HL-60 (cell line): ENCODE results near the gene TTLL3.
A peak's percentile ranks its signal among the peaks of the same experiment; 100 is the strongest.

ENCODE experiments used
- GABPA ChIP-seq: IDR thresholded peaks from 2 replicates; pipeline ENCODE4 v1.6.1; 2012; ENCODE audit warnings: low read depth
- POLR2AphosphoS5 ChIP-seq: IDR thresholded peaks from 2 replicates; pipeline ENCODE4 v1.6.1; 2012; ENCODE audit warnings: low read depth
- TF ChIP-seq, protein P1 (sequence below): IDR thresholded peaks from one replicate; pipeline ENCODE4 v1.5.1; 2011; ENCODE audit warnings: low read length, control low read depth, inconsistent platforms; ENCODE audit not compliant: insufficient read depth
- TF ChIP-seq, protein P2 (sequence below): IDR thresholded peaks from 2 replicates; pipeline ENCODE4 v1.6.1; 2012; ENCODE audit warnings: low read depth; ENCODE audit not compliant: insufficient replicate concordance

DNA sequence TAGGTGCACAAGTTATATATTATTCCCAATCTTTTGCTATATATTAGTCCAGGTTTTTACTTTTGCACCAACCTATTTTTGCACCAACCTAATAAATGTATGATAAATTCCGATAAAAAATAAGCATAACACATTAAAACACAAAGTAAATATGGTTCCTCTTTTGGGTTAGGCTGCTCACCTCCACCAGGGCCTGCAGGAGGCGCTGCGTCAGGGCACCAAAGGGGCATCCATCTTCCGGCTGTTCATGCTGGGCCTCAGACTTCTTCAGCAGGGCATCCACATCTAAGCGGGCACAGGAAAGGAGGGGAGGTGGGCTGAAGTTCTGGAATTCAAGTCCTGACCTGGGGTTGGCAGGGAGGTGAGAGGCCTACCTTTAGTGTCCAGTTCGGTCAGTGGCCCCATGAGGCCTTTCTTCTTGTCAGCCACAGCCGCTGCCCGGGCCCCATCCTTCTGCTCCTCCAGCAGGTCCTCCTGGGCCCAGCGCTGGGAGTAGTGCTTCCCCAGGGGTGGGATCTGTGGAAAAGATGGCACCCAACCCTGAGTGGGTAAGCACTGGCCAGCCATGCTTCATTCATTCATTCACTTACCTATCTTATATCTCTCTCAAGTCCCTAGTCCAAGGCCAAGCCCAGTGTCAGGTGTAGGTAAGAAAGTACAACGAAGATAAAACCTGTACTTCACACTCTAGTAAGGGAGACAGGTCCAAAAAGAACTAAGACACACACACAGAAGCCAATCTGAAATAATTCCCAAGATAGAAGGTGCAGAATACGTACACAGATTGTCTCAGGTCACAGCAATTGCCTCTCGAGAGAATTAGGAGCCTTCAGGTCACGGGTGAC, 23.0 kb upstream of the TTLL3 start:
- TF ChIP-seq POLR2AphosphoS5, result no peak
- TF ChIP-seq, protein P1, sequence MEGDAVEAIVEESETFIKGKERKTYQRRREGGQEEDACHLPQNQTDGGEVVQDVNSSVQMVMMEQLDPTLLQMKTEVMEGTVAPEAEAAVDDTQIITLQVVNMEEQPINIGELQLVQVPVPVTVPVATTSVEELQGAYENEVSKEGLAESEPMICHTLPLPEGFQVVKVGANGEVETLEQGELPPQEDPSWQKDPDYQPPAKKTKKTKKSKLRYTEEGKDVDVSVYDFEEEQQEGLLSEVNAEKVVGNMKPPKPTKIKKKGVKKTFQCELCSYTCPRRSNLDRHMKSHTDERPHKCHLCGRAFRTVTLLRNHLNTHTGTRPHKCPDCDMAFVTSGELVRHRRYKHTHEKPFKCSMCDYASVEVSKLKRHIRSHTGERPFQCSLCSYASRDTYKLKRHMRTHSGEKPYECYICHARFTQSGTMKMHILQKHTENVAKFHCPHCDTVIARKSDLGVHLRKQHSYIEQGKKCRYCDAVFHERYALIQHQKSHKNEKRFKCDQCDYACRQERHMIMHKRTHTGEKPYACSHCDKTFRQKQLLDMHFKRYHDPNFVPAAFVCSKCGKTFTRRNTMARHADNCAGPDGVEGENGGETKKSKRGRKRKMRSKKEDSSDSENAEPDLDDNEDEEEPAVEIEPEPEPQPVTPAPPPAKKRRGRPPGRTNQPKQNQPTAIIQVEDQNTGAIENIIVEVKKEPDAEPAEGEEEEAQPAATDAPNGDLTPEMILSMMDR, result peak; percentile 64
- TF ChIP-seq, protein P2, sequence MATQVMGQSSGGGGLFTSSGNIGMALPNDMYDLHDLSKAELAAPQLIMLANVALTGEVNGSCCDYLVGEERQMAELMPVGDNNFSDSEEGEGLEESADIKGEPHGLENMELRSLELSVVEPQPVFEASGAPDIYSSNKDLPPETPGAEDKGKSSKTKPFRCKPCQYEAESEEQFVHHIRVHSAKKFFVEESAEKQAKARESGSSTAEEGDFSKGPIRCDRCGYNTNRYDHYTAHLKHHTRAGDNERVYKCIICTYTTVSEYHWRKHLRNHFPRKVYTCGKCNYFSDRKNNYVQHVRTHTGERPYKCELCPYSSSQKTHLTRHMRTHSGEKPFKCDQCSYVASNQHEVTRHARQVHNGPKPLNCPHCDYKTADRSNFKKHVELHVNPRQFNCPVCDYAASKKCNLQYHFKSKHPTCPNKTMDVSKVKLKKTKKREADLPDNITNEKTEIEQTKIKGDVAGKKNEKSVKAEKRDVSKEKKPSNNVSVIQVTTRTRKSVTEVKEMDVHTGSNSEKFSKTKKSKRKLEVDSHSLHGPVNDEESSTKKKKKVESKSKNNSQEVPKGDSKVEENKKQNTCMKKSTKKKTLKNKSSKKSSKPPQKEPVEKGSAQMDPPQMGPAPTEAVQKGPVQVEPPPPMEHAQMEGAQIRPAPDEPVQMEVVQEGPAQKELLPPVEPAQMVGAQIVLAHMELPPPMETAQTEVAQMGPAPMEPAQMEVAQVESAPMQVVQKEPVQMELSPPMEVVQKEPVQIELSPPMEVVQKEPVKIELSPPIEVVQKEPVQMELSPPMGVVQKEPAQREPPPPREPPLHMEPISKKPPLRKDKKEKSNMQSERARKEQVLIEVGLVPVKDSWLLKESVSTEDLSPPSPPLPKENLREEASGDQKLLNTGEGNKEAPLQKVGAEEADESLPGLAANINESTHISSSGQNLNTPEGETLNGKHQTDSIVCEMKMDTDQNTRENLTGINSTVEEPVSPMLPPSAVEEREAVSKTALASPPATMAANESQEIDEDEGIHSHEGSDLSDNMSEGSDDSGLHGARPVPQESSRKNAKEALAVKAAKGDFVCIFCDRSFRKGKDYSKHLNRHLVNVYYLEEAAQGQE, result no peak
- no peak for TF ChIP-seq GABPA
